IMR-90 (cell line): Measurements from ENCODE around the gene SLC15A3. TPM values are rescaled to one million over a fixed set of nuclear protein-coding genes. Genes with fewer than 3 reads are reported as not detected.

Source experiments
- ATAC-seq: fragments of 200-7000 bp; cut with Tn5 transposase; 2 replicates; pipeline ENCODE4 v1.9.1; 2020; ENCODE audit warnings: low read depth, mild to moderate bottlenecking, moderate library complexity
- BruUV-seq: library from RNA; stranded (reverse); fragments of 400-500 nt; replicated peaks from 2 replicates; lab custom pipeline; 2021; lab: Mats Ljungman, UMichigan
- CTCF ChIA-PET: fragments of 300-600 bp; formaldehyde crosslinking; extraction: SDS; loops from one replicate; lab custom pipeline; 2021; ENCODE audit warnings: antibody characterized with exemption; lab: Yijun Ruan, JAX
- POLR2A ChIA-PET: fragments of 300-600 bp; sonication (Branson Sonifier 250); formaldehyde crosslinking; loops from one replicate; lab custom pipeline; 2022; ENCODE audit warnings: antibody characterized with exemption; ENCODE audit not compliant: unreplicated experiment; lab: Charles Lee
- DNase-seq: peaks from one replicate; pipeline ENCODE4 v3.0.0; 2013
- H2AFZ ChIP-seq: replicated peaks from 2 replicates; pipeline ENCODE3; 2013; ENCODE audit warnings: low read length, mild to moderate bottlenecking; ENCODE audit not compliant: poor library complexity
- H2AK5ac ChIP-seq: 2 replicates; pipeline ENCODE4 v1.6.1; 2013; ENCODE audit warnings: low read depth, low read length, inconsistent platforms
- H2AK9ac ChIP-seq: replicated peaks from 2 replicates; pipeline ENCODE3; 2013; ENCODE audit warnings: mild to moderate bottlenecking, low read depth, low read length, moderate library complexity; ENCODE audit not compliant: poor library complexity
- H2BK120ac ChIP-seq: 2 replicates; pipeline ENCODE4 v1.6.1; 2013; ENCODE audit warnings: low read depth, low read length, inconsistent platforms
- H2BK15ac ChIP-seq: 3 replicates; pipeline ENCODE4 v1.6.1; 2013; ENCODE audit warnings: low read depth, low read length, inconsistent platforms
- H2BK20ac ChIP-seq: 2 replicates; pipeline ENCODE4 v1.6.1; 2013; ENCODE audit warnings: low read depth, mild to moderate bottlenecking, inconsistent platforms, low read length, moderate library complexity
- H2BK5ac ChIP-seq: 2 replicates; pipeline ENCODE4 v1.6.1; 2013; ENCODE audit warnings: mild to moderate bottlenecking, low read depth, low read length, inconsistent platforms; ENCODE audit not compliant: poor library complexity, severe bottlenecking
- H3K14ac ChIP-seq: replicated peaks from 2 replicates; pipeline ENCODE4 v1.6.1; 2013; ENCODE audit warnings: low read depth, low read length, inconsistent platforms
- H3K18ac ChIP-seq: 2 replicates; pipeline ENCODE4 v1.6.1; 2013; ENCODE audit warnings: low read depth, low read length, control low read depth
- H3K23ac ChIP-seq: 2 replicates; pipeline ENCODE4 v1.6.1; 2013; ENCODE audit warnings: low read depth, low read length, inconsistent platforms
- H3K27ac ChIP-seq: 2 replicates; pipeline ENCODE4 v1.5.1; 2013; ENCODE audit warnings: mild to moderate bottlenecking, control low read depth, low read length; ENCODE audit not compliant: insufficient read depth
- H3K27me3 ChIP-seq: 2 replicates; pipeline ENCODE4 v1.6.1; 2013; ENCODE audit warnings: low read length; ENCODE audit not compliant: control insufficient read depth, insufficient read depth
- H3K36me3 ChIP-seq: 2 replicates; pipeline ENCODE4 v1.6.1; 2013; ENCODE audit warnings: low read length, mixed read lengths; ENCODE audit not compliant: control insufficient read depth, insufficient read depth
- H3K4ac ChIP-seq: 2 replicates; pipeline ENCODE4 v1.6.1; 2013; ENCODE audit warnings: low read depth, low read length, inconsistent platforms
- H3K4me1 ChIP-seq: 2 replicates; pipeline ENCODE4 v1.6.1; 2013; ENCODE audit warnings: low read length, mixed read lengths; ENCODE audit not compliant: control insufficient read depth, insufficient read depth
- H3K4me2 ChIP-seq: 2 replicates; pipeline ENCODE4 v1.6.1; 2013; ENCODE audit warnings: low read depth, mild to moderate bottlenecking, control low read depth, low read length, moderate library complexity
- H3K4me3 ChIP-seq: 2 replicates; pipeline ENCODE4 v1.5.1; 2013; ENCODE audit warnings: low read depth, mild to moderate bottlenecking, control low read depth, low read length, moderate library complexity; ENCODE audit not compliant: insufficient read depth
- H3K56ac ChIP-seq: 2 replicates; pipeline ENCODE4 v1.6.1; 2013; ENCODE audit warnings: low read length, inconsistent platforms; ENCODE audit not compliant: insufficient read depth; ENCODE audit errors: extremely low read depth
- H3K79me1 ChIP-seq, 2 experiments: 2 replicates each; pipeline ENCODE4 v1.6.1; 2013; ENCODE audit warnings: low read length in 2 of 2, inconsistent platforms in 1 of 2, low read depth in 1 of 2
- H3K9ac ChIP-seq: 2 replicates; pipeline ENCODE4 v1.6.1; 2013; ENCODE audit warnings: low read depth, low read length, control low read depth
- H3K9me1 ChIP-seq: 2 replicates; pipeline ENCODE4 v1.6.1; 2013; ENCODE audit warnings: low read length, inconsistent platforms; ENCODE audit not compliant: insufficient read depth
- H3K9me3 ChIP-seq: 2 replicates; pipeline ENCODE4 v1.6.1; 2013; ENCODE audit warnings: low read length; ENCODE audit not compliant: control insufficient read depth, insufficient read depth
- H4K20me1 ChIP-seq: 2 replicates; pipeline ENCODE4 v1.6.1; 2013; ENCODE audit warnings: low read length, inconsistent platforms; ENCODE audit not compliant: insufficient read depth
- H4K5ac ChIP-seq: 2 replicates; pipeline ENCODE4 v1.6.1; 2013; ENCODE audit warnings: mild to moderate bottlenecking, low read depth, low read length, control low read depth
- H4K8ac ChIP-seq, 2 experiments: 2 replicates each; pipeline ENCODE4 v1.6.1; 2013; ENCODE audit warnings: low read depth in 2 of 2, low read length in 2 of 2, control low read depth in 1 of 2, inconsistent platforms in 1 of 2
- H4K91ac ChIP-seq: 2 replicates; pipeline ENCODE4 v1.6.1; 2013; ENCODE audit warnings: low read depth, low read length, inconsistent platforms; ENCODE audit not compliant: insufficient read depth
- BHLHE40 ChIP-seq: fragments of 150-350 bp; IDR thresholded peaks from 2 replicates; pipeline ENCODE4 v1.6.1; 2016; ENCODE audit warnings: mild to moderate bottlenecking, low read depth, low read length
- MXI1 ChIP-seq: IDR thresholded peaks from 2 replicates; pipeline ENCODE4 v1.6.1; 2012; ENCODE audit warnings: low read depth, mild to moderate bottlenecking, low read length, moderate library complexity, borderline replicate concordance
- POLR2A ChIP-seq: IDR thresholded peaks from 2 replicates; pipeline ENCODE4 v1.6.1; 2012; ENCODE audit warnings: mild to moderate bottlenecking, low read depth, low read length
- SMC3 ChIP-seq: fragments of 150-350 bp; IDR thresholded peaks from 2 replicates; pipeline ENCODE4 v1.6.1; 2016; ENCODE audit warnings: low read depth, mild to moderate bottlenecking, antibody characterized with exemption, low read length, moderate library complexity
- WGBS, 2 experiments: methylation state at CpG; one replicate each; pipeline versions ENCODE4 v1.1.5 to v1.1.7; 2013; ENCODE audit warnings: missing lambda C conversion rate in 2 of 2; ENCODE audit not compliant: insufficient read length in 1 of 2; ENCODE audit errors: extremely low coverage in 2 of 2; 5-methylcytosine and 5-hydroxymethylcytosine counted together
- dilution Hi-C: fragments of 300-500 bp; cut with HindIII; formaldehyde crosslinking; loops from one replicate; pipeline ENCODE4 v1.14.3; 2018; ENCODE audit warnings: low sequenced_read_pairs; ENCODE audit not compliant: unreplicated experiment
- in situ Hi-C: fragments of 300-500 bp; cut with MboI; formaldehyde crosslinking; loops from 3 replicates; pipeline ENCODE4 v1.14.3; 2019; ENCODE audit warnings: low sequenced_read_pairs, inconsistent platforms, mixed read lengths
- intact Hi-C: fragments of 100-400 bp; cut with micrococcal nuclease; formaldehyde crosslinking; loops from 2 replicates; pipeline ENCODE4 v1.10.0; 2022
- polyA plus RNA-seq, 3 experiments: library from polyadenylated mRNA; depleted of rRNA; stranded (reverse); fragments of >200 nt; gene quantifications; 2 replicates each; pipeline ENCODE4 v1.2.3, GENCODE V29; 2012; ENCODE audit warnings: low replicate concordance in 1 of 3
- total RNA-seq: library from RNA; depleted of rRNA; stranded (reverse); fragments of >200 nt; gene quantifications from 2 replicates; pipeline ENCODE4 v1.2.3, GENCODE V29; 2012

SLC15A3 gene
- total and polyA plus RNA-seq, 2 of the 4 experiments (the other 2 are of a cell fraction): 3.2 to 4.4 TPM

- H3K27me3 ChIP-seq: peaks cover 10% of the 10 kb centered on the region
- H3K14ac ChIP-seq: peak within 1 kb of the TSS; percentile 99
- peak within 1 kb of the TSS; percentile 99 for H2AFZ ChIP-seq
- H2BK5ac ChIP-seq: peak within 1 kb of the TSS; percentile 97
- peak; percentile 59; the same call in 1 of the 2 replicates for TF ChIP-seq BHLHE40
- TF ChIP-seq POLR2A: peak; percentile 21; the same call in 1 of the 2 replicates
- TF ChIP-seq MXI1: peak; percentile 66; the same call in 1 of the 2 replicates
- no peak for TF ChIP-seq SMC3
- peak within 1 kb of the TSS; percentile 98 for H3K4ac ChIP-seq
- ChIA-PET POLR2A (interaction anchor here (0.5 kb wide), 1 partner anchor 10 kb away, joined by 3 read pairs; no protein-coding TSS in a partner anchor), CTCF (interaction anchor here (0.6 kb wide), 3 partner anchors 44 to 230 kb away, joined by 3 to 4 read pairs (median 4); no protein-coding TSS in a partner anchor)
- peak within 1 kb of the TSS; percentile 95 for H3K18ac ChIP-seq
- peak within 1 kb of the TSS; percentile 98 for H2BK20ac ChIP-seq
- peak within 1 kb of the TSS; percentile 52 for H3K4me3 ChIP-seq
- peak within 1 kb of the TSS; percentile 100 for H3K56ac ChIP-seq
- ATAC-seq (peak; percentile 83), DNase-seq (peak; percentile 86)
- H3K4me2 ChIP-seq: peak within 1 kb of the TSS; percentile 75
- peak within 1 kb of the TSS; percentile 99 for H2BK120ac ChIP-seq
- H2AK5ac ChIP-seq: 0 out of 2 replicates have a peak within 1 kb of the TSS, but pooled peaks have one; percentile 47
- H3K36me3 ChIP-seq: no peaks in the 10 kb centered on the region
- H3K9me1 ChIP-seq: peaks cover 12% of the 10 kb centered on the region
- in situ Hi-C loops: loop anchor here (25.0 kb wide), 1 partner anchor 1327 kb away; no protein-coding TSS in a partner anchor
- H4K5ac ChIP-seq: peak within 1 kb of the TSS; percentile 90
- H3K23ac ChIP-seq: peak within 1 kb of the TSS; percentile 95
- dilution Hi-C loops: no loop called here
- H3K9ac ChIP-seq: peak within 1 kb of the TSS; percentile 95
- WGBS, 2 experiments: 1% methylated on average over 46 of the region's 70 CpGs; no CpG with 5 or more reads in 1 of the 2 experiments
- H3K9me3 ChIP-seq: no peaks in the 10 kb centered on the region
- peak within 1 kb of the TSS; percentile 94 for H3K27ac ChIP-seq
- intact Hi-C loops: loop anchor here (2.0 kb wide), 1 partner anchor 273 kb away; no protein-coding TSS in a partner anchor
- H2AK9ac ChIP-seq: peak within 1 kb of the TSS; percentile 92
- H3K4me1 ChIP-seq: peaks cover 7% of the 10 kb centered on the region
- peaks cover 9% of the 10 kb centered on the region; the same call in 1 of the 2 replicates for H4K20me1 ChIP-seq
- peaks cover 16 to 42% of the 10 kb centered on the region in 2 experiments for H3K79me1 ChIP-seq
- BruUV-seq: no TSS peak
- peak within 1 kb of the TSS; percentile 98; the same call in 2 of the 3 replicates for H2BK15ac ChIP-seq
- H4K91ac ChIP-seq: peak within 1 kb of the TSS; percentile 100
- H4K8ac ChIP-seq: peak within 1 kb of the TSS; percentile 51 to 100
Measured at GRCh38 chr11:60913793-60914632, 38.0 kb downstream of the SLC15A3 start, which contains the start of gene TMEM109. Gene TMEM109 (plus strand): TSS chr11:60914158. CDS start chr11:60919694, 5,536 bp downstream.
